ENCODE results near the gene TARBP1.
A peak's percentile ranks its signal among the peaks of the same experiment; 100 is the strongest.
"Not testable (repeated sequence)": the region's sequence is repeated elsewhere in the genome, so short reads cannot be mapped to it uniquely, and the experiment has no call there.

TARBP1 gene

DNA sequence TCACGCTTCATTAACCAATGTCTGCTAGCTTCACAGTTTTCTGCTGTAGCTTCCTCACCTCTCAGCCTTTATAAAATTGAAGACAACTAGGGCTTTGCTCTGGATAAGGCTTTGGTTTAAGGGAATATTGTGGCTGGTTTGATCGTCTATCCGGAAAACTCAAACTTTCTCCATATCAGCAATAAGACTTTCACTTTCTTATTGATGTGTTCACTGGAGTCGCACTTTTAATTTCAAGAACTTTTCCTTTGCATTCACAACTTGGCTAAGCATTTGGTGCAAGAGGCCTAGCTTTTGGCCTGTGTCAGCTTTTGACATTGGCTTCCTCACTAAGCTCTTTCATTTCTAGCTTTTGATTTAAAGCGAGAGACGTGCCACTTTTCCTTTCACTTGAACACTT, 92.9 kb downstream of the TARBP1 start:
- DNase-seq (ENCODE audit: low read depth in 2 of 2) = no peak

GRCh38 chr1:234381699-234382555, 97.1 kb downstream of the TARBP1 start:
- DNase-seq (ENCODE audit: low read depth in 2 of 2) = no peak

GRCh38 chr1:234379591-234380109, 99.3 kb downstream of the TARBP1 start:
- DNase-seq (ENCODE audit: low read depth in 2 of 2) = not testable (repeated sequence)

GRCh38 chr1:234375672-234376071, 103.3 kb downstream of the TARBP1 start:
- no peak for DNase-seq (ENCODE audit: low read depth in 2 of 2)

DNA sequence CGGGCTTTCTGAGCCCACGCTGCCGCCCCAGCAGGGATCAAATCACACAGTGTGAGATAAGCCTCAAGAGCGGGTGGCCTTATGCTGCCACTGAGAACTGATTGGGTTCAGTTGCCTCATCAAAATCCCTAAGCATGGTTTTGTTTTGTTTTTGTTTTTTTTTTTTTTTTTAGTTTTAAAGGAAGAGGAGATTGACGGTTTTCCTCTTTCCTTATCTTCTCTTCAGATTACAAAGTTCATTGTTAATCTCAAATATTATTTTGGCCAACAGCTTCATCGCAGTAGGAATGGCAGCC, 105.1 kb downstream of the TARBP1 start:
- DNase-seq (ENCODE audit: low read depth in 2 of 2) = no peak

GRCh38 chr1:234373064-234373958, 105.7 kb downstream of the TARBP1 start, which contains the start of gene COA6:
Gene COA6 (plus strand): TSS chr1:234373456. CDS start chr1:234373467, 11 bp downstream.
- DNase-seq (ENCODE audit: low read depth in 2 of 2) = peak; percentile 92 to 93

GRCh38 chr1:234372011-234372757, 106.8 kb downstream of the TARBP1 start:
- DNase-seq (ENCODE audit: low read depth in 2 of 2) = no peak

DNA sequence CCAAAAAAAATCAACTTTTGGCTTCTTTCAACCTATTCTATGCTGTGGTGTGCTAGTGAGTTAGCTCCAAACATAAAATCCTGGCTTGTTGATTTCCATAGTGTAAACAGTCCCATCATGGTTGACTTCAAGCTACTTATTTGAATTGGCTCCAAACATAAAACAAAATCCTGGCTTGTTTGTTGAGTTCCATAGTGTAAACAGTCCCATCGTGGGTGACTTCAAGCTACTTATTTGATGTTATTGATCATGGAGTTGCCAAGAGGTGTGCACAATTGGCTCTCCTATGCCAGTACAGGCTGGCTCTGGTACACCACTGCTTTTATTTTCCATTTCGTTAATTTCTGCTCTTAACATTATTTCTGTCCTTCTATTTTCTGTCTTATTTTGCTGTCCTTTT, 107.6 kb downstream of the TARBP1 start:
- no peak for DNase-seq (ENCODE audit: low read depth in 2 of 2)

GRCh38 chr1:234369784-234370183, 109.2 kb downstream of the TARBP1 start:
- DNase-seq (ENCODE audit: low read depth in 2 of 2) = peak in 1 of 2 experiments; percentile 21

DNA sequence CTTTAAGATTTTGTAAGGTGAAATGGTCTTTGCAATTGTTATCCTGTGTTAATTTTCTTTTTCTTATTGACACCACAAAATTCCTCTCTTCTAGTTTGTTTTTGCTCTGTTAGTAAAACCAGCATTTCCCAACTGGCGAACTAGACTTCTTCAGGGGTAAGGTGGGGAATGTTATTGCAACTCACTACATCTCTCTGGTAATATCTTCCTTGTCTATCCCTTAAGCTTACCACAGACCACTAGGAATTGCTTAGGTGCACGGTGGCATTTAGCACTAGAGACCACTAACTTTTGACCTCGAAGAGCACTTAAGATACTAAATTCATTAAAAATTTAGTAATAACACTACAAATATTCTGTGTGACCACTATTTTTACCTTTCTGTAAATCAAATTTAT, 109.9 kb downstream of the TARBP1 start:
- no peak for DNase-seq (ENCODE audit: low read depth in 2 of 2)

DNA sequence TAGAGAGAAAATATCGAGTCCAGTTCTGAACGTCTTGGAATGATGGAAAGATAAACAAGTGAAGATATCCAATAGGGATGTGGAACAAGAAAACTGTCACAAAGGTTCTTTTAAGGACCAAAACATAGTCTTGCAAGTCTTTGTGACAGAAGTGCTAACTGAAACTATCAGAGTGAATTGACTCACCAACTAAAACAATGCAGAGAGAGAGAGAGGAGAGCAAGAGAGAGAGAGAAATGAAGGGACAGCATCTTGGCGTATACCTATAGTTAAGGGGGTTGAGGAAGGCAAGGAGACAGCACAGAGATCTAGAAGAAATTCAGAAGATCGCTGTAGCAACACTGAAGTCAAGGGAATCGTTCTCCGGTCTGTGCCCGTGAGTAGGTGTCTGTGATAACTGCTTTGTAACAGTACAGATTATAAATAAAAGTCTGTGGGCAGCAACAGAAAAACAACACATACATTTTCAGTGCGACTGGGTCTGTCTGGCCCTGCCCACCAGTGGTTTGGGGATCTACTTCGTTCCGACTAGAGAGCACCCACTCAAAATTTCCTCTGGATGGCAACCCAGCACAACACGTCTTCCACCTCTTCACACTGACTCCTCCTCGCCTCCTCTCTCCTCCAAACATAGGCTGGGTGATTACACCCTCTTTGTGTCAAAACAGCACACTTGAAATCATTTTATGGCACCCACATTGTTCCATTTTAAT, 110.5 kb downstream of the TARBP1 start:
- no peak for DNase-seq (ENCODE audit: low read depth in 2 of 2)

GRCh38 chr1:234362558-234362957, 116.4 kb downstream of the TARBP1 start:
- DNase-seq (ENCODE audit: low read depth in 2 of 2) = no peak

DNA sequence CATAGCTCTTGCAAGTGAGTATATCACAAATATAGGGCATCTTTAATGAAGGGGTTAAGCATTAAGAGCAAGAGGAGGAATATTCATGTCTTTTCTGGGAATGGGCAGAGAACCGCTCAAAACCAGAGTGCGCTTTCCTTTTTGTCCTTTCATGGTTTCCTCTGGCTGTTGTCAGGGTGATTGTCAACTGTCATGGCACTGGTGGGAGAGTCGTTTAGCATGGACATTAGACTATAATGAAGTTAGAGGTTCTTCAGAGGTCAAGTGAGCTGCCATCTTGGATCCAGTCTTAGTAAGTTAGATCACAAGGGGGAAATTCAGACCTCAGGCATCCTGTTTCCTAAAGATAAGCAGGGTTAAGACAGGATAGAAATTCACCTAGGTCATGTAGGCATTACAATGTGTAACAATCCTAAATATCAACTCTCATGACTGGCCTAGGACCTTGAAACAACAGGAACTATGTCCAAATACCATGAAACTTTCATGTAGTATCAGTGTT, 117.8 kb downstream of the TARBP1 start:
- no peak for DNase-seq (ENCODE audit: low read depth in 2 of 2)

GRCh38 chr1:234357831-234358230, 121.1 kb downstream of the TARBP1 start:
- no peak for DNase-seq (ENCODE audit: low read depth in 2 of 2)

GRCh38 chr1:234356615-234357269, 122.2 kb downstream of the TARBP1 start:
- not testable (repeated sequence) for DNase-seq (ENCODE audit: low read depth in 2 of 2)

GRCh38 chr1:234355782-234356510, 123.0 kb downstream of the TARBP1 start:
- DNase-seq (ENCODE audit: low read depth in 2 of 2) = no peak

DNA sequence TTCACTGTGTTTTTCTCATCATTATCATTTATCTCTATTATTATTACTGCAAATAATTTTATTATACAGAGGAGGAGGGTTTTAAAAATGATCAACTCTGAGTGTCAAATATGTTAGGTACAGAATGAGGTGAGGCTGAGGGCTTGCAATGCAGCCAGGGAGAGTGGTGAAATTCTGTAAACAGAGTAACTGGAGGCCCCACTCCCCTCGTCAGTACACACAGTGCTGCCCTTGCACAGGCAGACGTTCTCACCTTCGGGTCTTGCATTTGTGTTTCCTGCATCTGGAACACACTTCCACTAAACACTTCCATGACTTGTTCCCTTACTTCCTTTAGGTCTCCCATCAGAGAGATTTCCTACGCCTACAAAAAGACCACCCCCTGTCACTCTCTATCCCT, 130.0 kb downstream of the TARBP1 start:
- no peak for DNase-seq (ENCODE audit: low read depth in 2 of 2)

- no peak for DNase-seq (ENCODE audit: low read depth in 2 of 2)
Observed at GRCh38 chr1:234345237-234345636, 133.7 kb downstream of the TARBP1 start.

DNA sequence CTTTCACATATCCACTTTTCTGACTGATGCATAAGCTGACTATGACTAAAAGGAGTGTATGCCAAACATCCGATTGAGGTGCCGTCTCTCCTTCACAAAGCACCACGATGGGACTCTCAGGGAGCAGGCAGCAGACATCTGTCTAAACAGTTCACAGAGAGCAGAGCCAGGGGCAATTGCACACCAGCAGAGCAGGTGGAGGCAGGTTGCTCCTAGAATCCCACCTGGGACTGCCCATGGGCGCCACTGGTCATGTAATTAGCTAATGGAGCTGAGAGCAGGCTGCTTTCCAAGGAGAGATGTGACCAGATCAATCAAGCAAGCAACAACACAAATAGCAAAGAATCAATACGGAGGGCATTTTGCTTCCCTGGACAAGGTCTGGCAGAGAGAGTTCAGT, 136.2 kb downstream of the TARBP1 start:
- DNase-seq (ENCODE audit: low read depth in 2 of 2) = no peak

Data from fibroblast of skin of left quadriceps (primary cell).